Superior temporal gyrus (tissue), 1 donor: Measurements from ENCODE around the gene RANBP10.

Experiments used
- DNase-seq: peaks from one replicate; pipeline ENCODE4 v3.0.0-alpha.2; 2016; ENCODE audit errors: extremely low spot score

RANBP10 gene

DNA sequence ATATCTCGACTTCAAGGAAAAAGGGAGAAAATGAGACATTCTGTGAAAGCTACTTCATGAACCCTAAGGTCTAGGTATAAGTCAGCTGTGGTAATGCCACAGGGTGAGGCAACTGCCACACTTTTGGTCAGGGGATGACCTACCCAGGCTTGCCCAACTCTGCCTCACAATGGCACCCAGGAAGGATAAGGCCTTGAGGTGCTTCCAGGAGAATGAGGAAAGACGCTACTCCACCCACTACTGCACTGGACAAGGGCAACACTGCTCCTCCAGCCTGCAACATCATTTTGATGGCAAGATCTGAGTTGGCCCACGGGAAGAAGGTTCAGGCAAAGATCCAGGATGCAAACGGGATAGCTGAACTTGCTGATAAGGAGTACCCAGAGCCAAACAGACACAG, 65.2 kb downstream of the RANBP10 start:
- no peak for DNase-seq

GRCh38 chr16:67740391-67740790, 66.0 kb downstream of the RANBP10 start:
- no peak for DNase-seq

DNA sequence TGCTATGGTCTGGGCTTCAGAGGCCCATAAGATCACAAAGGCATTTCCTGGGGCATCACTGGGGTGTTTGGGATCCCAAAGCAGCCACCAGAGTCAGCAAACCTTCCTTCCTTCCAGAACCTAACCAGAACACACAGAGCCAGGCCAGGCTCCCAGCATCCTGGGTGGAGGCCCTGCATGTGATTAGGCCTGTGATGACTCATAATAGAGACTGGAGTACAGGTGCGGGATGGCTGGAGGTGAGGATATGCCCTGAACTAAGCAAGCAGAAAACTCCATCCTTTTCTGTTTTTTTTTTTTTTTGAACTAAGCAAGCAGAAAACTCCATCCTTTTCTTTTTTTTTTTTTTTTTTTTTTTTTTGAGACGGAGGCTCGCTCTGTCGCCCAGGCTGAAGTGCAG, 69.5 kb downstream of the RANBP10 start:
- no peak for DNase-seq

GRCh38 chr16:67734731-67735201, 71.6 kb downstream of the RANBP10 start:
- no peak for DNase-seq

DNA sequence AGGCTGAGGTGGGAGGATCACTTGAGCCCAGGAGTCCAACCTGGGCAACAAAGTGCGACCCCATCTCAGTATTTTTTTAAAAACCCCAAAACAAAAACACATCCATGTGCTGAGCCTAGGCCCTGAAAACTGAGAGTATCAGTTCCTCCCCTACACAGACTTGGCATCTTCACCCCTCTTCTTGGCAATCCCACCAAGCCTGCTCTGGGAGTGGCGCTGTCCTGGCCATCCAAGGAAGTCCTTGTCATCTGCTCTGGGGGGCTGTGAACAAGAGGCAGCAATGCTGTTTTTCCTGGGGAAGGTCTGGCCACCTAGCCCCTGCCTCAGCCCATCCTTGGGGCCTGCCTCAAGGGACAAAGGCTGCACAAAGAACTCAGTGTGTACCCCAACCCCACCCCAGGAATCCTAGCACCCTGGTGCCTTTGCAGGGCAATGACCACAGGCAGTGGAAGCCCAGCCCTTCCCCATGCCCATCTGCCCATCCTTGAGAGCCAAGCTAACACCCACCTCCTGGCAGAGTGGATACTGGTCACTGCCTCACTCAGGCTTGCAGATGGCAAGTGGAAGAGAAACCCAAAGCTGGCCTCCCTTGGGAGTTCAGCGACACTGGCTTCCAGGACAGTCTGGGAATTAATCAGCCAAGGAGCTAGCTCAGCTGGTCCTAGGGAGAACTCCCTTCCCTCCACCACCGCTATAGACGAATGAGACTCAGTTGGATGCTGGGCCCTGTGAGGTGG, 72.5 kb downstream of the RANBP10 start:
- DNase-seq: no peak

DNA sequence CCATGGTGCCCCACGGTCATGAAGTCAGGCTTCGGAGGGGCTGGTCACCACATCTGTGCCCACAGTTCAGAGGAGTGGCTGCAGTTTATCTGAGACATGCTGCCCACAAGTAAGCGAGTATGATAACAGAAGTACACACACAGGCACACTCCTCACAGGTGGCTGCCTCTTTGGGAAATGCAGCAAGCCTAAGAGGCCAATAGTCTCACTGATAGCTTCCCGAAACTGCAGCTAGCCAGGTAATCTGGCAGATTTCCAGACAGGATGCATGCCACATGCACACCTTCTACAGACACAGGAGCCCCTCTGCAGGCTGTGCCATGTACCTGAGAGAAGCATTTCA, 74.6 kb downstream of the RANBP10 start:
- no peak for DNase-seq

- DNase-seq: no peak
These were observed 75.1 kb downstream of the RANBP10 start for GRCh38 chr16:67731071-67731752.

DNA sequence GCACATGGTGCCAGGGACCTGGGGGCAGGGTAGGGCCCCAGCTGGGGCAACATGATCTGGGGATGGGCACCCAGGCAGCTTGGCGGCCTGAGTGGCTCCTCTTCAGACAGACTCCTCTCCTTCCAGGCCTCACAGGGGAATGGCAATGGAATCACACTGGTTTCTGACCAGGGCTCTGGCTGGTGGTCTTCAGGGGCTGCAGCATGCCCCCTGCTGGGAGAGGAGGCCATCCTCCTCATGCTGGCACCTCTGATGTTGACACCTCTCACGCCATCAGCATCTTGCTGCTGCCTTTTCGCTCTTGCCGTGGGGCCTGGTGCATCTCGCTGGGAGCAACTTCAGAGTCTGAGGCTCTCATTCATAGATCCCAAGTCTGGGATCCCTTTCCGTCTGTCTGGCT, 76.0 kb downstream of the RANBP10 start:
- no peak for DNase-seq

- no peak for DNase-seq
These were observed 76.6 kb downstream of the RANBP10 start for GRCh38 chr16:67729636-67730248.

GRCh38 chr16:67727521-67728485, 78.6 kb downstream of the RANBP10 start:
- no peak for DNase-seq

GRCh38 chr16:67726106-67727034, 80.0 kb downstream of the RANBP10 start:
- DNase-seq: no peak

GRCh38 chr16:67723911-67724305, 82.5 kb downstream of the RANBP10 start:
- no peak for DNase-seq

GRCh38 chr16:67723151-67723910, 83.0 kb downstream of the RANBP10 start:
- no peak for DNase-seq

DNA sequence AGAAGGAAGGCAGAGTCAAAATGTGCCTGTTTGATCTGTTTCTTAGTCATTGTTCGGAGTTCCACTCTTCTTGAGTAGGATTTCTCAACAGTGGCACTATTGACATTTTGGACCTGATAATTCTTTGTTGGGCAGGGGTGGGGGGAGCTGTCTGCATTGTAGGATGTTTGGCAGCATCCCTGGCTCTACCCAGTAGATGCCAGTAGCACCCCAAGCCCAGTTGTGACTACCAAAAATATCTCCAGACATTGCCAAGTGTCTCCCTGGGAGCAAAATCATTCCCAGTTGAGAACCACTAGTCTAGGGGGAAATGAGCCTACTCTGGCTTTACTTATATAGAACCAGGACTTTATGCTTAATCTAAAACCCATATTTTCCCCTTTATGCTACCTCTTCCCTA, 86.1 kb downstream of the RANBP10 start:
- no peak for DNase-seq

DNA sequence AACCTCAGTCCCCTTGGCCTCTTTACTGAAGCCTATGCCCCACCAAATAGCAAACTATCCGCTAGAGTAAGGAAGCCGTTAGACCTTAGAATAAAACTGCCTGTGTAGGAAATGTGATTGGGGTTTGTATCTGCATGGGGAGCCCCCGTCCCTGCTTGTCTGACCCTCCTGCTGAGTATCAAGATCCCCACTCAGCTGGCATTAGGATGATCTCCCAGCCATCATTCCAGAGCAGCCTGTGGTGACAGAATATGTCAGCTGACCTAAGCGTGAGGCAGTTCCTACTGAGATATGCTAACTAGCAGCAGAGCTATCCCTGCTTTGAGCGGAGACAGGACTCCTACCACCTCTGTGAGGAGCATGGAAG, 86.6 kb downstream of the RANBP10 start:
- peak; percentile 76 for DNase-seq

GRCh38 chr16:67719048-67719777, 87.1 kb downstream of the RANBP10 start, which contains the start of gene GFOD2:
TSS of gene GFOD2 (minus strand) at chr16:67719316. CDS start at chr16:67685715, 33,601 bp downstream.
- DNase-seq: peak; percentile 97

- DNase-seq: no peak
These were observed 87.7 kb downstream of the RANBP10 start for GRCh38 chr16:67718668-67719047.

- DNase-seq: no peak
These were observed 90.3 kb downstream of the RANBP10 start for GRCh38 chr16:67716097-67716496.

- no peak for DNase-seq
These were observed 91.8 kb downstream of the RANBP10 start for GRCh38 chr16:67714522-67714921.
